Neural cell (in vitro differentiated cells): ENCODE results near the gene ERVH48-1. TPM values are rescaled to one million over a fixed set of nuclear protein-coding genes. Genes with fewer than 3 reads are reported as not detected.
"Not testable (repeated sequence)": the region's sequence is repeated elsewhere in the genome, so short reads cannot be mapped to it uniquely, and the experiment has no call there.

Source experiments
- H2AFZ ChIP-seq: fragments of 200-600, 300-800 bp; sonication (generic), shearing (Covaris generic); 2 replicates; pipeline ENCODE4 v1.6.0; 2014; ENCODE audit warnings: low read depth, mild to moderate bottlenecking, antibody characterized with exemption, low read length, moderate library complexity
- H3F3A ChIP-seq: fragments of 200-600 bp; shearing (Covaris generic); 2 replicates; pipeline ENCODE4 v1.6.1; 2016; ENCODE audit warnings: mild to moderate bottlenecking, moderate library complexity, mixed read lengths, antibody characterized with exemption, low read length; ENCODE audit not compliant: insufficient read depth, poor library complexity, severe bottlenecking
- H3K27ac ChIP-seq: fragments of 200-600, 300-800 bp; sonication (generic), shearing (Covaris generic); 2 replicates; pipeline ENCODE4 v1.5.1; 2014; ENCODE audit warnings: mild to moderate bottlenecking, low read length, moderate library complexity
- H3K27me3 ChIP-seq: fragments of 300-800, 200-600 bp; sonication (generic), shearing (Covaris generic); 2 replicates; pipeline ENCODE4 v1.6.0; 2014; ENCODE audit warnings: mild to moderate bottlenecking, low read depth, low read length, moderate library complexity; ENCODE audit not compliant: insufficient read depth
- H3K36me3 ChIP-seq: fragments of 300-800, 200-600 bp; sonication (generic), shearing (Covaris generic); 2 replicates; pipeline ENCODE4 v1.5.1; 2014; ENCODE audit warnings: mild to moderate bottlenecking, antibody characterized with exemption, low read length, moderate library complexity; ENCODE audit not compliant: insufficient read depth
- H3K4me2 ChIP-seq: fragments of 300-800, 200-600 bp; sonication (generic), shearing (Covaris generic); 2 replicates; pipeline ENCODE4 v1.6.0; 2014; ENCODE audit warnings: mild to moderate bottlenecking, low read length
- H3K4me3 ChIP-seq: fragments of 300-800, 200-600 bp; sonication (generic), shearing (Covaris generic); 2 replicates; pipeline ENCODE4 v1.5.1; 2014; ENCODE audit warnings: mild to moderate bottlenecking, low read length, moderate library complexity
- H3K79me2 ChIP-seq: fragments of 200-600 bp; shearing (Covaris generic); replicated peaks from 2 replicates; pipeline ENCODE4 v1.6.0; 2014; ENCODE audit warnings: mild to moderate bottlenecking, low read length, moderate library complexity; ENCODE audit not compliant: insufficient read depth
- H3K9ac ChIP-seq: fragments of 300-800, 200-600 bp; sonication (generic), shearing (Covaris generic); 2 replicates; pipeline ENCODE4 v1.6.1; 2016; ENCODE audit warnings: mild to moderate bottlenecking, low read length, mixed read lengths
- H3K9me2 ChIP-seq: fragments of 200-600 bp; shearing (Covaris generic); 2 replicates; pipeline ENCODE4 v1.6.1; 2016; ENCODE audit warnings: mild to moderate bottlenecking, low read length, mixed read lengths; ENCODE audit not compliant: insufficient read depth
- H3K9me3 ChIP-seq: fragments of 200-600, 300-800 bp; sonication (generic), shearing (Covaris generic); 2 replicates; pipeline ENCODE4 v1.6.1; 2016; ENCODE audit warnings: mild to moderate bottlenecking, mixed run types, low read length, moderate library complexity, mixed read lengths
- H4K20me1 ChIP-seq: fragments of 200-600 bp; shearing (Covaris generic); 2 replicates; pipeline ENCODE4 v1.6.1; 2016; ENCODE audit warnings: mild to moderate bottlenecking, mixed run types; ENCODE audit not compliant: insufficient read depth
- CTCF ChIP-seq: fragments of 450-650 bp; IDR thresholded peaks from 2 replicates; pipeline ENCODE4 v1.5.1; 2014; ENCODE audit warnings: antibody characterized with exemption, mild to moderate bottlenecking, moderate library complexity; ENCODE audit not compliant: poor library complexity, severe bottlenecking
- EP300 ChIP-seq: fragments of 450-650 bp; conservative IDR thresholded peaks from 2 replicates; pipeline ENCODE4 v1.6.1; 2014; ENCODE audit warnings: antibody characterized with exemption, mild to moderate bottlenecking, moderate library complexity; ENCODE audit not compliant: poor library complexity, severe bottlenecking
- EZH2 ChIP-seq: fragments of 200-600, 300-800 bp; shearing (Covaris generic), sonication (generic); IDR thresholded peaks from 2 replicates; pipeline ENCODE4 v1.6.1; 2014; ENCODE audit warnings: antibody characterized with exemption, low read length, borderline replicate concordance, mild to moderate bottlenecking; ENCODE audit not compliant: insufficient read depth, poor library complexity, severe bottlenecking
- MXI1 ChIP-seq: fragments of 450-650 bp; conservative IDR thresholded peaks from 2 replicates; pipeline ENCODE4 v1.6.1; 2014; ENCODE audit warnings: antibody characterized with exemption, mild to moderate bottlenecking; ENCODE audit not compliant: poor library complexity, severe bottlenecking
- POLR2AphosphoS5 ChIP-seq: IDR thresholded peaks from 2 replicates; pipeline ENCODE4 v1.6.1; 2012
- RAD21 ChIP-seq: fragments of 450-650 bp; conservative IDR thresholded peaks from 2 replicates; pipeline ENCODE4 v1.6.1; 2014; ENCODE audit warnings: antibody characterized with exemption, mild to moderate bottlenecking, moderate library complexity
- REST ChIP-seq: IDR thresholded peaks from 2 replicates; pipeline ENCODE4 v1.6.1; 2012; ENCODE audit warnings: borderline replicate concordance
- SMC3 ChIP-seq: fragments of 450-650 bp; conservative IDR thresholded peaks from 2 replicates; pipeline ENCODE4 v1.6.1; 2014; ENCODE audit warnings: antibody characterized with exemption, mild to moderate bottlenecking, moderate library complexity; ENCODE audit not compliant: poor library complexity
- TAF1 ChIP-seq: IDR thresholded peaks from 2 replicates; pipeline ENCODE4 v1.6.1; 2012; ENCODE audit warnings: low read depth
- polyA plus RNA-seq: library from polyadenylated mRNA; depleted of rRNA; stranded (reverse); fragments of >200 nt; gene quantifications from 2 replicates; pipeline ENCODE4 v1.2.3, GENCODE V29; 2014

ERVH48-1 gene
- polyA plus RNA-seq, 1 donor from 2014 or later = not detected

DNA sequence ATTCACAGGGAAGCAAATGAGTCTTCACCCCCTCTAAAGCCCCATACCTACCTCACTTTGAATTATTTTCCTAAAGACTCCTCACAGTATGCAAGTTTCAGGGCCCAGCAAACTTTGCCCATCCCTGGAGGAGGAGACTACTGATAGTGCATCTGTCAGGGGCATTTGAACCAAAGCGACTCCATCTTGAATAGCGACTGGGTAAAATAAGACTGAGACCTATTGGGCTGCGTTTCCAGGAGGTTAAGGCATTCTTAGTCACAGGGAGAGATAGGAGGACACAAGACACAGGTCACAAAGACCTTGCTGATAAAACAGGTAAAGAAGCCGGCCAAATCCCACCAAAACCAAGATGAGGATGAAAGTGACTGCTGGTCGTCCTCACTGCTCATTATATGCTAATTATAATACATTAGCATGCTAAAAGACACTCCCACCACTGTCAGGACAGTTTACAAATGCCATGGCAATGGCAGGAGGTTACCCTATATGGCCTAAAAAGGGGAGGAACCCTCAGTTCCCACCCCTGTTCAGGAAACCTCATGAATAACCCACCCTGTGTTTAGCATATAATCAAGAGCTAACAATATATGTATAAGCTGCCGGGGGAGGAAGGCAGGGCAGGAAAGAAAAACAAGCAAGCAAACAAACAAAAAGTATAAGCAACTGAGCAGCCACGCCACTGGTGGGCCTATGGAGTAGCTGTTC, 45.7 kb upstream of the ERVH48-1 start:
- TF ChIP-seq EP300 (no peak), SMC3 (no peak), REST (no peak), EZH2 (no peak), CTCF (no peak), MXI1 (no peak), RAD21 (no peak), POLR2AphosphoS5 (no peak), TAF1 (no peak)
- Histone ChIP-seq H3K9ac (no peak overlapping the region), H3K4me3 (no peak overlapping the region), H3K9me3 (no peaks in the 10 kb centered on the region), H3K27me3 (no peaks in the 10 kb centered on the region), H3K79me2 (peaks cover 3% of the 10 kb centered on the region), H3K4me2 (no peak overlapping the region), H3K36me3 (no peaks in the 10 kb centered on the region), H2AFZ (no peak overlapping the region), H4K20me1 (no peaks in the 10 kb centered on the region), H3F3A (no peaks in the 10 kb centered on the region), H3K27ac (no peak overlapping the region), H3K9me2 (no peaks in the 10 kb centered on the region)

- Histone ChIP-seq H3K9me3 (no peaks in the 10 kb centered on the region), H3K4me3 (no peak overlapping the region), H4K20me1 (no peaks in the 10 kb centered on the region), H3K4me2 (no peak overlapping the region), H3K9ac (no peak overlapping the region), H3K36me3 (no peaks in the 10 kb centered on the region), H3K79me2 (no peaks in the 10 kb centered on the region), H3K27ac (no peak overlapping the region), H2AFZ (no peak overlapping the region), H3K27me3 (no peaks in the 10 kb centered on the region), H3K9me2 (no peaks in the 10 kb centered on the region), H3F3A (no peaks in the 10 kb centered on the region)
- no peak for TF ChIP-seq EZH2
- TF ChIP-seq REST = no peak
- TF ChIP-seq CTCF = no peak
- no peak for TF ChIP-seq POLR2AphosphoS5
- TF ChIP-seq SMC3 = no peak
- no peak for TF ChIP-seq EP300
- no peak for TF ChIP-seq MXI1
Measured at GRCh38 chr21:42969193-42969600, 43.8 kb upstream of the ERVH48-1 start.

DNA sequence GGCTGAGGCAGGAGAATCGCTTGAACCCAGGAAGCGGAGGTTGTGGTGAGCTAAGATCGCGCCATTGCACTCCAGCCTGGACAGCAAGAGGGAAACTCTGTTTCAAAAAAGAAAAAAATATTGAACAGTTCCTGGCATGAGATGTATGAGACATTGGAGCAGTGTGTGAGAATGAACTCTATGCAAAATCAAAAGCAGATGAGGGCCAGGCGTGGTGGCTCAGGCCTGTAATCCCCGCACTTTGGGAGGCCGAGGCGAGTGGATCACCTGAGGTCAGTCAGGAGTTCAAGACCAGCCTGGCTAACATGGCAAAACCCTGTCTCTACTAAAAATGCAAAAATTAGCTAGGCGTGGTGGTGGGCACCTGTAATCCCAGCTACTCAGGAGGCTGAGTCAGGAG, 42.2 kb upstream of the ERVH48-1 start:
- not testable (repeated sequence) for H3K4me2 ChIP-seq, H3K4me3 ChIP-seq, H3K9me3 ChIP-seq, H2AFZ ChIP-seq, H3F3A ChIP-seq, H4K20me1 ChIP-seq, H3K27ac ChIP-seq, H3K27me3 ChIP-seq, H3K9me2 ChIP-seq, H3K9ac ChIP-seq, H3K79me2 ChIP-seq, H3K36me3 ChIP-seq
